GM23338 (cell line): ENCODE results near the gene CCDC92B. TPM values are rescaled to one million over a fixed set of nuclear protein-coding genes. Genes with fewer than 3 reads are reported as not detected.

Experiments
- ATAC-seq: fragments of 200-7000 bp; cut with Tn5 transposase; 3 replicates; pipeline ENCODE4 v1.9.1; 2020
- DNase-seq: peaks from one replicate; pipeline ENCODE4 v3.0.0-alpha.2; 2015; ENCODE audit warnings: low spot score
- H2AFZ ChIP-seq: fragments of 200-600 bp; sonication (generic); 2 replicates; pipeline ENCODE4 v1.8.0; 2016; ENCODE audit warnings: antibody characterized with exemption, mild to moderate bottlenecking, moderate library complexity
- H3F3A ChIP-seq: fragments of 200-600 bp; sonication (generic); replicated peaks from 2 replicates; pipeline ENCODE4 v1.8.0; 2017; ENCODE audit warnings: antibody characterized with exemption, mixed run types, low read depth
- H3K27ac ChIP-seq: fragments of 200-600 bp; sonication (generic); 2 replicates; pipeline ENCODE4 v1.6.1; 2016; ENCODE audit warnings: low read depth
- H3K27me3 ChIP-seq: fragments of 200-600 bp; sonication (generic); 2 replicates; pipeline ENCODE4 v1.8.0; 2016; ENCODE audit warnings: mild to moderate bottlenecking, mixed run types, moderate library complexity; ENCODE audit not compliant: insufficient read depth
- H3K36me3 ChIP-seq: fragments of 200-600 bp; sonication (generic); 2 replicates; pipeline ENCODE4 v1.8.0; 2016; ENCODE audit warnings: mild to moderate bottlenecking; ENCODE audit not compliant: insufficient read depth
- H3K4me1 ChIP-seq: fragments of 200-600 bp; sonication (generic); 2 replicates; pipeline ENCODE4 v1.8.0; 2016; ENCODE audit warnings: mild to moderate bottlenecking, moderate library complexity; ENCODE audit not compliant: insufficient read depth
- H3K4me2 ChIP-seq: fragments of 200-600 bp; sonication (generic); 2 replicates; pipeline ENCODE4 v1.7.1; 2017; ENCODE audit warnings: mixed run types
- H3K4me3 ChIP-seq: fragments of 200-600 bp; sonication (generic); 2 replicates; pipeline ENCODE4 v1.6.1; 2016; ENCODE audit warnings: mixed run types
- H3K79me2 ChIP-seq: fragments of 200-600 bp; sonication (generic); replicated peaks from 2 replicates; pipeline ENCODE4 v1.8.0; 2017; ENCODE audit warnings: mild to moderate bottlenecking; ENCODE audit not compliant: insufficient read depth
- H3K9me2 ChIP-seq: fragments of 200-600 bp; sonication (generic); 2 replicates; pipeline ENCODE4 v1.8.0; 2017; ENCODE audit not compliant: insufficient read depth
- H4K20me1 ChIP-seq: fragments of 200-600 bp; sonication (generic); replicated peaks from 2 replicates; pipeline ENCODE4 v1.8.0; 2017; ENCODE audit warnings: mild to moderate bottlenecking; ENCODE audit not compliant: insufficient read depth
- H3K27ac Mint-ChIP-seq: 2 replicates; pipeline ENCODE4 v1.8.0; 2020; ENCODE audit warnings: inconsistent platforms, mild to moderate bottlenecking, moderate library complexity, mixed read lengths
- H3K27me3 Mint-ChIP-seq: 3 replicates; pipeline ENCODE4 v1.8.0; 2022; ENCODE audit warnings: low read depth, mild to moderate bottlenecking, moderate library complexity, mixed read lengths, inconsistent platforms; ENCODE audit not compliant: insufficient read depth, poor library complexity
- H3K36me3 Mint-ChIP-seq: 3 replicates; pipeline ENCODE4 v1.8.0; 2021; ENCODE audit warnings: low read depth, mild to moderate bottlenecking, inconsistent platforms, moderate library complexity, mixed read lengths
- H3K4me1 Mint-ChIP-seq: 3 replicates; pipeline ENCODE4 v1.8.0; 2020; ENCODE audit warnings: mild to moderate bottlenecking, inconsistent platforms, mixed read lengths
- H3K4me3 Mint-ChIP-seq: 3 replicates; pipeline ENCODE4 v1.8.0; 2021; ENCODE audit warnings: moderate library complexity, mild to moderate bottlenecking, inconsistent platforms, mixed read lengths
- H3K9me3 Mint-ChIP-seq: 3 replicates; pipeline ENCODE4 v1.8.0; 2020; ENCODE audit warnings: moderate library complexity, mild to moderate bottlenecking, inconsistent platforms, mixed read lengths
- CTCF ChIP-seq, 2 experiments: fragments of 200-600 bp in 1 of 2; sonication (generic) in 1 of 2; conservative IDR thresholded peaks; 2 replicates each; pipeline versions ENCODE4 v1.5.1 to v1.6.1; 2016 to 2017; ENCODE audit warnings: antibody characterized with exemption in 2 of 2, low read depth in 2 of 2, mild to moderate bottlenecking in 2 of 2, moderate library complexity in 1 of 2
- EZH2 ChIP-seq: fragments of 200-600 bp; sonication (generic); IDR thresholded peaks from one replicate; pipeline ENCODE4 v1.8.0; 2017; ENCODE audit warnings: antibody characterized with exemption, mild to moderate bottlenecking, low read depth; ENCODE audit not compliant: unreplicated experiment
- POLR2AphosphoS5 ChIP-seq: IDR thresholded peaks from 2 replicates; pipeline ENCODE4 v1.6.1; 2016; ENCODE audit warnings: antibody characterized with exemption, low read depth
- STAT1 ChIP-seq: IDR thresholded peaks from one replicate; pipeline ENCODE4 v1.6.1; 2016; ENCODE audit warnings: antibody characterized with exemption; ENCODE audit not compliant: unreplicated experiment
- ZNF114 ChIP-seq: fragments of 250-450 bp; sonication (Bioruptor Pico); IDR thresholded peaks from 2 replicates; pipeline ENCODE4 v1.5.0; 2020; ENCODE audit warnings: mild to moderate bottlenecking, moderate library complexity
- polyA plus RNA-seq: library from polyadenylated mRNA; unstranded; fragments of >200 nt; fragmentation: Nextera tagmentation; extraction: Ambion mirVana; gene quantifications from 2 replicates; pipeline ENCODE4 v1.2.1, GENCODE V29; 2016
- total RNA-seq: library from RNA; depleted of rRNA; stranded (reverse); fragments of >200 nt; shearing (Covaris generic); gene quantifications from 2 replicates; pipeline ENCODE4 v1.2.3, GENCODE V29; 2014
- TF ChIP-seq, protein P1 (sequence below): fragments of 250-450 bp; sonication (Bioruptor Pico); IDR thresholded peaks from 2 replicates; pipeline ENCODE4 v1.5.0; 2020; ENCODE audit warnings: mild to moderate bottlenecking, moderate library complexity

CCDC92B gene
- total and polyA plus RNA-seq, 2 experiments from 2014 or later = 5.7 to 9.1 TPM

GRCh38 chr17:2731807-2732206 is 17.6 kb downstream of the CCDC92B start:
- no peak for DNase-seq

More at GRCh38 chr17:2731807-2732206, 17.6 kb downstream of the CCDC92B start:
- Mint-ChIP-seq H3K27ac (no peak overlapping the region), H3K27me3 (no peaks in the 10 kb centered on the region), H3K36me3 (peaks cover 15% of the 10 kb centered on the region), H3K4me1 (no peaks in the 10 kb centered on the region; the same call in 2 of the 3 replicates), H3K9me3 (no peaks in the 10 kb centered on the region; the same call in 2 of the 3 replicates), H3K4me3 (no peak overlapping the region)
- no peak for TF ChIP-seq ZNF114
- no peak for TF ChIP-seq STAT1
- TF ChIP-seq POLR2AphosphoS5 = no peak
- TF ChIP-seq, protein P1, sequence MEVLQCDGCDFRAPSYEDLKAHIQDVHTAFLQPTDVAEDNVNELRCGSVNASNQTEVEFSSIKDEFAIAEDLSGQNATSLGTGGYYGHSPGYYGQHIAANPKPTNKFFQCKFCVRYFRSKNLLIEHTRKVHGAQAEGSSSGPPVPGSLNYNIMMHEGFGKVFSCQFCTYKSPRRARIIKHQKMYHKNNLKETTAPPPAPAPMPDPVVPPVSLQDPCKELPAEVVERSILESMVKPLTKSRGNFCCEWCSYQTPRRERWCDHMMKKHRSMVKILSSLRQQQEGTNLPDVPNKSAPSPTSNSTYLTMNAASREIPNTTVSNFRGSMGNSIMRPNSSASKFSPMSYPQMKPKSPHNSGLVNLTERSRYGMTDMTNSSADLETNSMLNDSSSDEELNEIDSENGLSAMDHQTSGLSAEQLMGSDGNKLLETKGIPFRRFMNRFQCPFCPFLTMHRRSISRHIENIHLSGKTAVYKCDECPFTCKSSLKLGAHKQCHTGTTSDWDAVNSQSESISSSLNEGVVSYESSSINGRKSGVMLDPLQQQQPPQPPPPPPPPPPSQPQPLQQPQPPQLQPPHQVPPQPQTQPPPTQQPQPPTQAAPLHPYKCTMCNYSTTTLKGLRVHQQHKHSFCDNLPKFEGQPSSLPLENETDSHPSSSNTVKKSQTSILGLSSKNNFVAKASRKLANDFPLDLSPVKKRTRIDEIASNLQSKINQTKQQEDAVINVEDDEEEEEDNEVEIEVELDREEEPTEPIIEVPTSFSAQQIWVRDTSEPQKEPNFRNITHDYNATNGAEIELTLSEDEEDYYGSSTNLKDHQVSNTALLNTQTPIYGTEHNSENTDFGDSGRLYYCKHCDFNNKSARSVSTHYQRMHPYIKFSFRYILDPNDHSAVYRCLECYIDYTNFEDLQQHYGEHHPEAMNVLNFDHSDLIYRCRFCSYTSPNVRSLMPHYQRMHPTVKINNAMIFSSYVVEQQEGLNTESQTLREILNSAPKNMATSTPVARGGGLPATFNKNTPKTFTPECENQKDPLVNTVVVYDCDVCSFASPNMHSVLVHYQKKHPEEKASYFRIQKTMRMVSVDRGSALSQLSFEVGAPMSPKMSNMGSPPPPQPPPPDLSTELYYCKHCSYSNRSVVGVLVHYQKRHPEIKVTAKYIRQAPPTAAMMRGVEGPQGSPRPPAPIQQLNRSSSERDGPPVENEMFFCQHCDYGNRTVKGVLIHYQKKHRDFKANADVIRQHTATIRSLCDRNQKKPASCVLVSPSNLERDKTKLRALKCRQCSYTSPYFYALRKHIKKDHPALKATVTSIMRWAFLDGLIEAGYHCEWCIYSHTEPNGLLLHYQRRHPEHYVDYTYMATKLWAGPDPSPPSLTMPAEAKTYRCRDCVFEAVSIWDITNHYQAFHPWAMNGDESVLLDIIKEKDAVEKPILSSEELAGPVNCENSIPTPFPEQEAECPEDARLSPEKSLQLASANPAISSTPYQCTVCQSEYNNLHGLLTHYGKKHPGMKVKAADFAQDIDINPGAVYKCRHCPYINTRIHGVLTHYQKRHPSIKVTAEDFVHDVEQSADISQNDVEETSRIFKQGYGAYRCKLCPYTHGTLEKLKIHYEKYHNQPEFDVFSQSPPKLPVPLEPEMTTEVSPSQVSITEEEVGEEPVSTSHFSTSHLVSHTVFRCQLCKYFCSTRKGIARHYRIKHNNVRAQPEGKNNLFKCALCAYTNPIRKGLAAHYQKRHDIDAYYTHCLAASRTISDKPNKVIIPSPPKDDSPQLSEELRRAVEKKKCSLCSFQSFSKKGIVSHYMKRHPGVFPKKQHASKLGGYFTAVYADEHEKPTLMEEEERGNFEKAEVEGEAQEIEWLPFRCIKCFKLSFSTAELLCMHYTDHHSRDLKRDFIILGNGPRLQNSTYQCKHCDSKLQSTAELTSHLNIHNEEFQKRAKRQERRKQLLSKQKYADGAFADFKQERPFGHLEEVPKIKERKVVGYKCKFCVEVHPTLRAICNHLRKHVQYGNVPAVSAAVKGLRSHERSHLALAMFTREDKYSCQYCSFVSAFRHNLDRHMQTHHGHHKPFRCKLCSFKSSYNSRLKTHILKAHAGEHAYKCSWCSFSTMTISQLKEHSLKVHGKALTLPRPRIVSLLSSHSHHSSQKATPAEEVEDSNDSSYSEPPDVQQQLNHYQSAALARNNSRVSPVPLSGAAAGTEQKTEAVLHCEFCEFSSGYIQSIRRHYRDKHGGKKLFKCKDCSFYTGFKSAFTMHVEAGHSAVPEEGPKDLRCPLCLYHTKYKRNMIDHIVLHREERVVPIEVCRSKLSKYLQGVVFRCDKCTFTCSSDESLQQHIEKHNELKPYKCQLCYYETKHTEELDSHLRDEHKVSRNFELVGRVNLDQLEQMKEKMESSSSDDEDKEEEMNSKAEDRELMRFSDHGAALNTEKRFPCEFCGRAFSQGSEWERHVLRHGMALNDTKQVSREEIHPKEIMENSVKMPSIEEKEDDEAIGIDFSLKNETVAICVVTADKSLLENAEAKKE (CRISPR knock-in tag) = no peak
- no peak for TF ChIP-seq CTCF (conservative IDR thresholded peaks at IDR 0.05; ENCODE audit: low read depth in 2 of 2)
- no peak for TF ChIP-seq EZH2
- H3K27ac ChIP-seq = no peak overlapping the region
- H3K36me3 ChIP-seq = no peaks in the 10 kb centered on the region
- H3K27me3 ChIP-seq = no peaks in the 10 kb centered on the region
- H3K4me1 ChIP-seq = no peaks in the 10 kb centered on the region
- H3K79me2 ChIP-seq = no peaks in the 10 kb centered on the region
- no peaks in the 10 kb centered on the region for H3F3A ChIP-seq
- no peak overlapping the region for H3K4me3 ChIP-seq
- no peaks in the 10 kb centered on the region for H3K9me2 ChIP-seq
- H2AFZ ChIP-seq = no peak overlapping the region
- H4K20me1 ChIP-seq = no peaks in the 10 kb centered on the region; the same call in 1 of the 2 replicates
- H3K4me2 ChIP-seq = no peak overlapping the region
- no peak for ATAC-seq
